GM21529 (cell line): Measurements from ENCODE around the gene TIE1.

Experiments
- ATAC-seq: cut with Tn5 transposase; IDR thresholded peaks from one replicate; pipeline ENCODE4 v1.9.1; 2021; ENCODE audit not compliant: unreplicated experiment

Gene TIE1

DNA sequence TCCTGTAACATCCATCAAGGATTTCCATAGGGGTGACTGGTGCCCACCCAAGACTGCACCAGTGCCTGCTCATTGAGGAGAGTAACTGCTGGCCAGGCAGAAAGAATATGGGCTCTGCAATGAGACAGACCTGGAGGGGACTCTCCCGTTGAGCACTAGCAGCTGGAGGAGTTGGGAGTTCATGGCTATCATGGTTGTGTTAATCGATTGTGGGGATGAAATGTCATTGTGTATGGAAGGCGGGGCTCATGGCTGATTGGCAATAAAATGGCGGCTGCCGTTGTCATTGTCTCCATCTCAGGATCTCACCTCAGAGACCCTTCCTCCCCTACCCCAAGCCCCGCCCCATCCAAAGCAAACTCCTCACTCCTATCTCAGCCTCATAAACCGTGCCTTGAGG, 27.1 kb upstream of the TIE1 start:
- no peak for ATAC-seq

DNA sequence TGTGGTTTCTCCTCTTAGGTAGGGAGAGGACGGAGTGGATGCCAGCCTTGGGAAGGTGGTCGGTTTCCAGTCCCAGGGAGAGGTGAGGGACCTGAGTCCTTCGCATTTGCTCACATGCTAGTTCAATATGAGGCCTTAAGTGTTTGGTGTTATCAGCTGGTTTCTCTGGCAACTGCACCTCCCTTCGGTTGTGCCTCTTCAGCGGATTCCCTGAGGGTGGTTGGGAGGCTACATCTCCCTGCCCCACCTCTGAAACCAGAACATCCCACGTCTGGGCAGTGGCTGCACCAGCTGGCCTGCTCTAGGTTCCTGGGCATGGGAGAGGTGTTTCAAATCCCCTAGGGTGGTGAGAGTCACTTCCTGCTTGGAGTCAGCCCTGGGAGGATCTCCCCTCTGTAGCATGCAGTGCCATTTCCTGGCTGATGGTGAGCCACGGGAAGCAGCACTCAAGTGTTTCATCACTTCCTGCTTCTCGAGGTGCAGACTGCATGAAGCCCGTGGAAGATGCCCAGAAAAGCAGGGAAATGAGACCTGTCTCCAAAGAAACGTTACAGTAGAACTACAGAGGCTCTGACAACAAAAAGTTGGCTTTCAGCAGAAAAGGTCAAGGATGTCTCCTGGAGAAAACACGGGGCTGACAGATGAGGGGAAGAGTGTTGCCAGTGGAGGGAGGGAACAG, 26.5 kb upstream of the TIE1 start:
- ATAC-seq = no peak

DNA sequence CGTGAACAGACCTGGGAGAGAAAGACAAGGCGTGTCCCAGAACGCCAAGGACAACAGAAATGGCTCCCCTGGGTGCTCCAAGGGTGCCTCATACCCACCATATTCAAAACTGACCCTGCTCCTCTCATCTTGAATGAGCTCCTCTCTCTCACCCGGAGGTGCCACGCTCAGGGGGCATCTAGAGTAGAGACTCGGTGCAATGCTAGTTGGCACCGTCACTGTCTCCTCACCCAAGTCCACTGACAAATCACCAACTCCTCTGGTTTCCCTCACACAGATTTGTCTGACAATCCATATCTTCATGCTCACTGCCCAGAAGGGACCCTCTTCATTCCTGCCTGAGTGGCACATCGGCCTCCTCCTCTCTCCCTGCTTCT, 26.0 kb upstream of the TIE1 start:
- no peak for ATAC-seq

DNA sequence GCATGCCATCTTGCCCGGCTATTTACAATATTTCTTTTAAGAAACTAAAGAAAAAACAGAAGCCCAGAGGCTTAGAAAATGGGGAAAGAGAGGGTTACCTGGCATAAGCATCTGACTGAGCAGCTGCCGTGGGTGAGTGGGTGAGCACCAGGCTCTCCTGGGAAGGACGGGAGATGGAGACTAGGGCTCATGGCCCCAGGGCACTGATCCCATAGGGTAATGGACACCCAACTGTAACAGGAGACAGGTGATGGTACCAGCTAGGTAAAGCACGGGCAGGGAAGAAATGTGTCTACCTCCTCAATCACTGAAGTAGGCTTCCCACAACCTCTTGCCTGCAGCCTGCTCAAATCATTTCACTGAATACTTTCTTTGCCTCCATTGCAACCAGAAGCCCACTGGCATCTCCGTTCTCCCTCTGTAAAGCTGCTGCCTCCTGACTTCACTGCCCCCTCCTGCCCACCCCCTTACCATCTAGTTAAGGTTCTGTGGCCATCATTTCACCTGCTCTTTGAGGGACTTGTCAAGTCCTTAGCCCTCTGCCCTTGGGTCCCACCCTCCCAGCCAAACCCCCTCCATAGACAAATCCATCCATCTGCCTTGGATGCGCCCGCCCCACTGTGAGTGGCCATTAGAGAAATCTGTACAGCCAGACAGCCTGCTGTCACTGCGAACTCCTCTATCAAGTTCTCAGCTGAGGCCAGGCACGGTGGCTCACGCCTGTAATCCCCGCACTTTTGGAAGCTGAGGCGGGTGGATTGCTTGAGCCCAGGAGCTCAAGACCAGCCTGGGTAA, 24.8 kb upstream of the TIE1 start:
- no peak for ATAC-seq

DNA sequence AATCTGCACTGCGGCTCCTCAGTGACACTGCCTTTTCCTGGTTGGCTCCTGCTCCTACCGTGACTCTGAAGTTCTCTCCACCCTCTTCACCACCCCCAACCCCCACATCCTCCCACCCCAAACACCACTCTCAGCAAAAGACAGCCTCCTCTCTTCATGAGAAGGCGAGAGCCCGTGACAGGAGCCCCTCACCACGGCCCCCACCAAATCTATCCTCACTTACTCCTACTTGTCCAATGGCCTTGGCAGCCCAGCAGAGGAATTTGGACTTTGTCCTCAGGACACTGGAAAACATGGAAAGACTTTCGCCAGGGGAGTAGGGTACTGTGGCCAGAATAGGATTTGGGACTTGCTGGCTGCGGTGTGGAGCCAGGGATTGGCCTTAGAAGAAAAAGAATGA, 24.1 kb upstream of the TIE1 start:
- ATAC-seq = no peak

DNA sequence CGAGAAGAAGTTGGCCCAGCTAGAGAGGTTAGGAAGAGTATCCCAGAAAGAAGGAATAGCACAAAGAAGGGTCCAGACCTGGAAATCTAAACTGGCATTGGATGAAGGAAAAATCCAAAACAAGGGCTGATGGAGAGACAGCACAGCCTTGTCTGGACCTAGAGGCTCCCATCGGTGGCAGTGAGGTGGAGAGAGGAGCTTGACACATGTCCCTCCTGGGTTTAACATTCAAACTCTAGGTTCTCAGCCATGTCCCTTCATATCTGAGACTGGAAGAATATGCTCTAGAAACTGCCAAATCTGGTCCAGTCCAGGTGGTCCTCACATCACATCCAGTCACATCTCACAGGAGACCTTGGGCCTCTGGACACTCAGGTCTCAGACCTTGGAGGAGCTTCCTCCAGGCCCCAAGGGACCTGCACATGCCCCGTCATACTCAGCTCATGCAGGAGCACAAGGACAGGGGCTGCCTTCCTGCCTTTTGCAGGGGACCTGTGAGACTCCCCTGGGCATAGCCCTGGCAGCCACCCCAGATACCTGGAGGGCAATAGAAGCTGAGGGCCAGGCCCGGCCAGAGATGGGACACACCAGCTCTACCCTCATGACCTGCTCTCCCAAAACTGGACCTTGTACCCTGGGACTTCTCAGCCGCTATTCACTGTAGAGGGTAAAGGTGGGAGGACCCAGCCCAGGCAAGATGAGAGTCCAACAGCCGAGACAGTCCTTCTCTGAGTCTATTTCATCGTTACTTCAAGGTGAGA, 23.5 kb upstream of the TIE1 start:
- no peak for ATAC-seq

DNA sequence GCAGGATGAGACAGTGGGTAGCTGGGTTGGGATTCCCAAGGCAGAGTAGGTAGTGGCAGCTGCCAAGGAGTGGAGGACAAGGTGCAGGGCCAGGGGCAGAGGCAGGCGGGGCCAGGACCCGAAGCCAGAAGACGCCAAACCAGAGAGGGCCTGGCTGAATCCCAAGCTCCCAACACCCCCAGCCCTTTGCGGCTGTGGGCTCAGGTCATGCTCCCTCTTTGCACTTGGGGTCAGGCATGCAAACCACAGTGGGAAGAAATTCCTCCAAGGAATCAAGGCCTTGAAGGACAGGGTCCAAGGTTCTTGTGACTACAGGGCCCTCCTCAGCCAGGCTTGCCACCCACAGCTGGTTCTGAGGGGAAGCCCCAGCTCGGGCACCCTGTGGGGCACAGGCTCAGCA, 21.6 kb upstream of the TIE1 start:
- ATAC-seq = no peak

DNA sequence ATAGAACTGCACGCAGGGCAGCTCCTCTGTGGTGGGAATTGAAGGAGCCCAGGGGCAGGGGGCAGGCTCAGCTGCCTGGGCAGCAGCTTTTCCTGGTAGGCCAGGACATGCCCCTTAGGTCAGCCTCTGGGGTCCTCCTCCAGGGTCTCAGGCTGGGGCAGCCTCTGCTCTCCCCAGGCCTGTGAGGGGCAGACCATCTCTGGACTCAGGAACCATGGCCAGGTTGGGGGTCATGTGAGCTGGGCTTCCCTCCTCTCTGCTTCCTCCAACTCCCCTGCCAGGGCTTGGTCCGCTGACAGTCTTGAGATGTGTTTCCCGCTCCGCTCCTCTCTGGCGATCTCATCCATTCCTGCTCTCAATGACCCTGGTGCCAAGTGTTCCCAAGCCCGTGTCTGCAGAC, 21.1 kb upstream of the TIE1 start:
- ATAC-seq = no peak

DNA sequence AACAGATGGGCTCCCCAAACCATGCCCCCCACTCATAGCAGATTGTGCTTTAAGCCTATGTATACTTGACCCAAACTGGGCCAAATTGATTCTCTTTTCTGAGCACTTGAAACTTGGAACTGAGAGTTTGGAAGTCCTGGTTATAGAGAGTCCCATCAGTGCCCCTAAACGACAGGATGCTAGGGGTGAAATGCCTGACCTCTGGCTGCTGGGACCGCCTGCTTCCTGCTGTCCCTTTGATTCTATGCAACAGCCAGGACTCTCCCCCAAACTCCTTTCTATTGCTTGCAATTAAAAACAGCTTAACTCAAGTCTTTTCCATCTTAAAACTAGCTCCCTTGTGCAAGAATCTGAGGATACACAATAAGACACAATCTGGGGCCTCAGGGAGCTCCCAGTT, 20.1 kb upstream of the TIE1 start:
- no peak for ATAC-seq

DNA sequence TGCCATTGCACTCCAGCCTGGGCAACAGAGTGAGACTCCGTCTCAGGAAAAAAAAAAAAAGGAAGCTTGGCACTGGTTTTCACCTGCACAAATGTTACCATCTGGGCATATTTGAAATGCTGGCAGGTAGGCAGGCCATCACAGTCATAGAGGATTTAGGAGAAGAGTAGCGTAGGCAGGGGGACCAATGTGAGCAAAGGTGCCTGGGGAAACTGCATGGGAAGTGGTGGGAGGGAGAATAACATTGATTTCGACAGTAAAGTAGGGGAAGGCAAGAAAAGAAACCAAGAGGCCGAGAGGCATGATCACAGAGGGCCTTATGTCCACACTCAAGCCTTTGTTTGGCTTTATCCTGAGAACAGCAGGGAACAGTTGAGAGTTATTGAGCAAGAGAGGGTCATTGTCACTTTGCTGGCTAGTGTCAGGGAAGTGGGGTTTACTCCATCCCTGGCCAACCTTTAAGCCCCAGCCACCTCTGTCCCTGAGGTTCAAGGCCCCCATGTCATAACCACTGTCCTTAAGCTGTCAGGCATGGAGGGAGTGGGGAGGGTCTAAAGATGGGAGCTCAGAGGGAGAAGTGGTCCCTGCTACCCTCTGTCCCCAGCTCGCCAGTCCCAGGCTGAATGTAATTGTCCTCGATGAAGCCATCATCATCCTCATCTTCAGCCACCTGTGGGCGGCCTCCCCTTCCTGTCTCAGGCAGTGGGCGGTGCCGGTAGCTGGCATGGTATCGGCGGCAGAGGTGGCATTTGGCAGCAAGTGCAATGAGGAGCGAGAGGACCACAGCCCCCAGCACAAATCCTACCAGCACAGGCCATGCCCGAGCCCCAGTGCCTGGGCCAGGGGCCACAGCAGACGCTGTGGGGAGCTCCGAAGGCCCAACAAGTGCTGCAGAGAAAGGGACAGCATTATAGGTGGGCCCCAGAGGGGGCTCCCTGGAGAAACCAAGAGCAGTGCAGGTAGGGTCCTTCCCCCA, 18.3 kb upstream of the TIE1 start:
- no peak for ATAC-seq

DNA sequence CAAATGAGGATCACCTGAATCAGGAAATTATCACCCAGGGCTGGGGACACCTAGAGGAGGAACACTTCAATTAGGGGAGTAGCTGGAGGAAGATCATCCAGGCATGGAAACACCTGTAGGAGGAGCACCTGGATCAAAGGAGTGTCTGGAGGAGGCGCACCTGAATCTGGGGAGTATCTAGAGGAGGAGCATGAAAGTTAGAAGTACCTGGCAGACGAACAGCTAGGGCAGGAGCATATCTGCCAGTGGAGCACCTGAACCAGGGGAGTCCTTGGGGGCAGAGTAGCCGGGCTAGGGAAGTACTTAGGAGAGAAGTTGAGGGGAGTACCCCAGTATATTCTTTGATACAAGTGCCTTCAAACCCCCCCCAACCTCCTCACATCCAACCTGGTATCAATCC, 16.7 kb upstream of the TIE1 start:
- ATAC-seq = no peak

DNA sequence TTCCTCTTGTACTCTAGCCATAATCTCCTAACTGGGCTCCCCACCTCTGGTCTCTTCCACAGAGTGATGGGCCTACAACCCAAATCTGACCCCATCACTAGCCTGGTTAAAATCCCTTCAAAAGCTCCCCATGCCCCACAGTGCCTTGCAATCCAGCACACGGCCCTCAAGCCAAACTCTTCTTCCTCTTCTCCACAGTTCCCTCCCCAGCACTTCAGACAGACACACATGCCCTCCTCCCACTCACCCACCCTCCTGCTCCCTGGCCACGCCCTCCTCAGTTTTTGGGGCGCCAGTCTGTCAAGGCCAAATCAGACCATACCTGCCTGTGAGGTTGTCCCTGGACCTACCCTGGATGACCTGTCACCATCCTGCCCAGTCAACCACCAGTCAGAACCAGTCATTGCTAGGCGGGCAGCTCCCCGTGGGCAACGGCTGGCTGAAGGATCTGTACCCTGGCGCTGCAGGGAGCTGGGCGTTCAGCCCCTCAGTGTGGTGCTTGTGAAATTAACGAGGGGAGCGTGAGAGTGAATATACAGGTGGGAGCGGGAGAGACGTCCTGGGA, 16.2 kb upstream of the TIE1 start:
- ATAC-seq = no peak

DNA sequence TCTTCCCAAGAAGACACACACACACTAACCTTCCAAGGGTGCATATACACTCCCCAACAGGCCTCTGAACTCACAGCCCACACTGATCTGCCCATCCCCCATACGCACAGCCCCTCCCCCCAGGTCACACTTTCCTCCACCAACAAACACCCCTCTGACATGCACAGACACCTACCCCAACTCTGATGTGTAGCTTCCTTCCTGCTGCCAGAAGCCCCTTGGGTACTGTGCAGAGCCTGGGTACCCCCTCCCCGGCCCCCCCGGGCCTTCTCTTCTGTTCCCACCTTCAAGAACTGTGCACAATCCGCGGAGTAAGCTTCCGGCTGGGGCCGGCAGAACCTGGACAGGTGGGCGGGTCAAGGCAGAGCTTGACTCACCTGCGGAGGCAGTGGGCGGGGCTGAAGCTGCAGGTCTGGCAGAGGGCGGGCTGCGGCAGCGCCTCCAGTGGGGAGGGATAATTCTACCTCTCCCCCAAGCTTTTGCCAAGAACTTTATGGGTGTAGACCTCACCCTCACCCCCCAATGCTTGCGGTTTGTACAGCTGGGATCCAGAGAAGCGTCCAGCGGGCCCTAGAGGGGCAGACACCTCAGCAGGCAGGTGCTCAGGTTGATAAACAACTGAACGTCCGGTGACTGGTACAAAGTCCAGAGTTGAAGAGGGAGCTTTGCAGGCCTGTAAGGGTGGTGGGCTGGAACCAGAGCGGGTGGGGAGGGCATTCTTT, 15.4 kb upstream of the TIE1 start, which contains the start of gene C1orf210:
Gene C1orf210 (minus strand): TSS at position 313 of the 722 bp plus-strand sequence. CDS start 2,311 bp downstream, outside the sequence.
- no peak for ATAC-seq

DNA sequence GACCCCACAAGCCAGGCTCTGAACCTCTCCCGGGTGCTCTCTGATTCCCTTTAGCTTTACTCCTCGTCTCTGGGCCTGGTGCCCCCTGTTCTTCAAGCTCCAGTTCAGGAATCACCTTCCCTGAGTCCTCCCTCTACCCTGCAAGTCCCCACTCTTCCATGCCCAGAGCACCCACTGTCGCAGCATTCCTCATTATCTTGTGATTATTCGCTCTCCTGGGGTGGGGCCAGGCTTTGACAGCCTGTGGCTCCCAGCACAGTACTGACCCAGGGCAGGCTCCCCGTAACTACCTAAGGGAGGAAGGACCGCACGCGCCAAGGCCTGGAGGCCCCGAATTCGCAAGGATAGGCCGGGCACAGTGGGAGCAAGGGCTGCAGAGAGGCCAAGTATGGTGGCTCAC, 14.7 kb upstream of the TIE1 start:
- no peak for ATAC-seq

DNA sequence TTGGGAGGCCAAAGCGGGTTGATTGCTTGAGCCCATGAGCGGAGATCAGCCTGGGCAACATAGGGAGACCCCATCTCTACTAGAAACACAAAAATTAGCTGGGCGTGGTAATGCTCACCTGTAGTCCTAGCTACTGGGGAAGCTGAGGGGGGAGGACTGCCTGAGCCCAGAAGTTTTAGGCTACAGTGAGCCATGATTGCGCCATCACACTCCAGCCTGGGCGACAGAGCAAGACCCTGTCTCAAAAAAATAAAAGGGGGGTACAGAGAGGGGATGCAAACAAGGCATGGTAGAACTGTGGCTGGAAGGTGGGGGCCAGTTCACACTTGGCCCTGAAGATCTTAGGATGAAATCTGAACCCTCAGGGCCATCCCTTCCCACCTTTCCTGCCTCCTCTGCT, 14.2 kb upstream of the TIE1 start:
- no peak for ATAC-seq

DNA sequence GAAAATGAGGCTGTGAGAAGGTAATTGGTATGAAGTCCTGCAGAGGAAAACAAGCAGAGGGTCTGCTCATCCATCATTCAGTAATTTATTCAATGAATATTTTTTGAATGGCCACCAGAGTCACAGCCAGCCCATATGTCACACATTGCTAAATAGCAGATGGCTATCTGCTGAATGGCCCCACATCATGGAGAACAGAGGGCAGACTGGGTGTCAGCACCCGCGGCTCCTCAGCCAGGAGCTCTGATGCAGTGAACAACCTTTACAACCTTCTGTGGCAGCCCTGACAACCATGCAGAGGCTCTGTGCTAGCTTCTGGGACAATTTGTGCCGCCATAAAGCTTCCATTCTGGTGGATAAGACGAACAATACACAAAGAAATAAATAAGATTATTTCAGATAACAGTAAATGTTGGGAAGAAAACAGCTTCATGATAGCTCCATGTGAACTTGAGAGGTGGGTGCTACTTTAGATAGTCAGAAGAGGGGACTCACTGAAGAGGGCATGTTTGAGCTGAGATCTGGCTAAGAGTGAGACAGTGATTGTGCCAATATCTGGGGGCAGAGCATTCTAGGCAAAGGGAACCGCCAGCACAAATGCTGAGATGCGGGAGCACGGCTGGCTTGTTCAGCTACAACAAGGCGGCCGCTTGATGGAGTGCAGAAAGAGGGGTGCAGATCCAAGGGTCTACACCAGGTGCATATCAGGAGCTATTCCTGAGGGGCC, 12.6 kb upstream of the TIE1 start:
- no peak for ATAC-seq

DNA sequence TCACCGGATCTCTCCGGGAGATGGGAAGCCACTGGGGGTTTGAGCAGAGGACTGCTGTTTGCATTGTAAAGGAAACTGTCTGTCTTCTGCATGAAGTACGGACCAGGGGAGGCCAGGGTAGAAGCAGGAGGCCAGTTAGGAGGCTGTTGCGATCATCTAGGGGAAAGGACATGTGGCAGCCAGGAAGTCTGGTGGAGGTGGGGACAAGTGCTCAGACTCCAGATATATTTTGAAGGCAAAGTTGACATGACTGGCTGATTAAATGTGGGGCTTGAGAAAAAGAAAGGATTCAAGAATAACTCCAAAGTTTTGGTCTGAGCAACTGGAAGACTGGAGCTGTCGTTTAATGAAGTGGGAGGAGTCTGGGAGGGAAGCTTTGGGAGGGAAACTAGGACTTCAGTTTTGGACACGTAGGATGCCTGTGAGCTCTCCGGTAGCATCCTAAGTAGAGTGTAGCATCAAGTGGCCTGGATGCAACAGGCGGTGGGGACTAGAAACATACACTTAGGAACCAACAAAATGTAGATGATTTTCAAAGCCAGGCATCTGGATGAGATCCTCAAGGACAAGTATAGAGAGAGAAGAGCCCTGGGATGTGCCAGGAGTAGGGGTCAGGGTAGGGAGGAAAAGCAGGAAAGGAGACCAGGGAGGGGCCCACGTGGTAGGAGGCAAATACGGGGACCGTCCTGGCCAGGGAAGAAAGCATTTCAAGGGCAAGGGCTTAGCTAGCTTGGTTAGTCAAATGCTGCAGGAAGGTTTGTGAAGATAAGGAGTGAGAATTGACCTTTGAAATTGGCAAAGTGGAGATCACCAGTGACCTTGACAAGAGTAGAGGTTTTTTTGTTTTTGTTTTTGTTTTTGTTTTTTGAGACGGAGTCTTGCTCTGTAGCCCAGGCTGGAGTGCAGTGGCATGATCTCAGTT, 11.7 kb upstream of the TIE1 start:
- ATAC-seq = no peak

DNA sequence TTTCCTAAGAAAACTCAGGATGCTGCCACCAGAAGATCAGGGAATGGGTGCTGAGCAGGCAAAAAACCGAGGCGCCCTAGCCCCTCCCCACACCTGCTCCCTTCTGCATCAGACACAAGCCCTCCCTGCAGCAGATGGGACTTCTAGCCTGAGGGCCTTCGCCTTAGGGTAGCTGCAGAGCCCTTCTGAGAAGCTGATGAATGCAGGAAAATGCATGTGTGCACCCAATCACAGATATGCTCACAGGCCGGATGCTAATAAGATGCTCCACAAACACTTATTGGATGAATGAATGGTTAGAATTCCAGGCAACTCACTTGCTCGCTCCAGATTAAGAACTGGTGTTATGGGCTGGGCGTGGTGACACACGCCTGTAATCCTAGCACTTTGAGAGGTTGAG, 8.6 kb upstream of the TIE1 start:
- no peak for ATAC-seq
